ENCODE data around the gene FAM117A.
A peak's percentile ranks its signal among the peaks of the same experiment; 100 is the strongest.

Gene FAM117A

GRCh38 chr17:49741692-49742076 is 22.2 kb downstream of the FAM117A start:
- Mint-ChIP-seq H3K27ac (peak overlapping the region; percentile 100), H3K27me3 (no peaks in the 10 kb centered on the region), H3K4me3 (peak overlapping the region; percentile 92 to 94), H3K9me3 (no peaks in the 10 kb centered on the region), H3K36me3 (ENCODE audit: insufficient read depth) (peaks cover 48% of the 10 kb centered on the region), H3K4me1 (ENCODE audit: low read depth in 2 of 2) (peaks cover 78 to 82% of the 10 kb centered on the region in 2 donors)
- no peak for DNase-seq
- no peak for ATAC-seq (replicated peaks)

GRCh38 chr17:49741009-49741691 is 22.8 kb downstream of the FAM117A start:
- ATAC-seq (replicated peaks) (no peak), DNase-seq (no peak)
- peak overlapping the region; percentile 100 for H3K27ac Mint-ChIP-seq
- peaks cover 50% of the 10 kb centered on the region for H3K36me3 Mint-ChIP-seq (ENCODE audit: insufficient read depth)
- peak overlapping the region; percentile 92 to 94 for H3K4me3 Mint-ChIP-seq
- H3K4me1 Mint-ChIP-seq (ENCODE audit: low read depth in 2 of 2) = peaks cover 78 to 82% of the 10 kb centered on the region in 2 donors
- no peaks in the 10 kb centered on the region for H3K9me3 Mint-ChIP-seq
- no peaks in the 10 kb centered on the region for H3K27me3 Mint-ChIP-seq

GRCh38 chr17:49739641-49740271 is 24.2 kb downstream of the FAM117A start:
- Mint-ChIP-seq H3K36me3 (ENCODE audit: insufficient read depth) (peaks cover 48% of the 10 kb centered on the region), H3K27me3 (no peaks in the 10 kb centered on the region), H3K9me3 (no peaks in the 10 kb centered on the region), H3K4me3 (peak overlapping the region; percentile 92 to 94), H3K4me1 (ENCODE audit: low read depth in 2 of 2) (peaks cover 67 to 81% of the 10 kb centered on the region in 2 donors), H3K27ac (peak overlapping the region; percentile 100)
- ATAC-seq (replicated peaks) = peak; percentile 94
- peak; percentile 95 to 97 (median 96) for DNase-seq

GRCh38 chr17:49738456-49739163 is 25.3 kb downstream of the FAM117A start:
- ATAC-seq (replicated peaks) (peak; percentile 13), DNase-seq (no peak)
- Mint-ChIP-seq H3K4me1 (ENCODE audit: low read depth in 2 of 2) (peaks cover 69 to 84% of the 10 kb centered on the region in 2 donors), H3K9me3 (no peaks in the 10 kb centered on the region), H3K36me3 (ENCODE audit: insufficient read depth) (peaks cover 53% of the 10 kb centered on the region), H3K27me3 (no peaks in the 10 kb centered on the region), H3K27ac (peak overlapping the region; percentile 100), H3K4me3 (peak overlapping the region; percentile 92 to 94)

GRCh38 chr17:49734515-49735490 is 29.1 kb downstream of the FAM117A start:
- Mint-ChIP-seq H3K4me1 (ENCODE audit: low read depth in 2 of 2) (peaks cover 58 to 70% of the 10 kb centered on the region in 2 donors), H3K4me3 (no peak overlapping the region), H3K27ac (peak overlapping the region; percentile 100), H3K36me3 (ENCODE audit: insufficient read depth) (peaks cover 56% of the 10 kb centered on the region), H3K27me3 (no peaks in the 10 kb centered on the region), H3K9me3 (no peaks in the 10 kb centered on the region)
- no peak for ATAC-seq (replicated peaks)
- no peak for DNase-seq

- no peak overlapping the region for H3K4me3 Mint-ChIP-seq
- H3K36me3 Mint-ChIP-seq (ENCODE audit: insufficient read depth) = peaks cover 51% of the 10 kb centered on the region
- no peak for ATAC-seq (replicated peaks)
- no peaks in the 10 kb centered on the region for H3K27me3 Mint-ChIP-seq
- peaks cover 49 to 55% of the 10 kb centered on the region in 2 donors for H3K4me1 Mint-ChIP-seq (ENCODE audit: low read depth in 2 of 2)
- DNase-seq = no peak
- peak overlapping the region; percentile 78 to 79 for H3K27ac Mint-ChIP-seq
- no peaks in the 10 kb centered on the region for H3K9me3 Mint-ChIP-seq
Observed at GRCh38 chr17:49731435-49731831, 32.5 kb downstream of the FAM117A start.

GRCh38 chr17:49730785-49731434 is 33.0 kb downstream of the FAM117A start:
- ATAC-seq (replicated peaks) (no peak), DNase-seq (no peak)
- H3K36me3 Mint-ChIP-seq (ENCODE audit: insufficient read depth) = peaks cover 54% of the 10 kb centered on the region
- no peaks in the 10 kb centered on the region for H3K27me3 Mint-ChIP-seq
- H3K9me3 Mint-ChIP-seq = no peaks in the 10 kb centered on the region
- no peak overlapping the region for H3K4me3 Mint-ChIP-seq
- peaks cover 45 to 51% of the 10 kb centered on the region in 2 donors for H3K4me1 Mint-ChIP-seq (ENCODE audit: low read depth in 2 of 2)
- peak overlapping the region; percentile 78 to 79 for H3K27ac Mint-ChIP-seq

- DNase-seq (no peak), ATAC-seq (replicated peaks) (no peak)
- no peak overlapping the region for H3K4me3 Mint-ChIP-seq
- H3K4me1 Mint-ChIP-seq (ENCODE audit: low read depth in 2 of 2) = peaks cover 48 to 50% of the 10 kb centered on the region in 2 donors
- H3K36me3 Mint-ChIP-seq (ENCODE audit: insufficient read depth) = peaks cover 61% of the 10 kb centered on the region
- no peaks in the 10 kb centered on the region for H3K9me3 Mint-ChIP-seq
- H3K27me3 Mint-ChIP-seq = no peaks in the 10 kb centered on the region
- peak overlapping the region; percentile 78 to 79 for H3K27ac Mint-ChIP-seq
Observed at GRCh38 chr17:49730078-49730784, 33.7 kb downstream of the FAM117A start.

- Mint-ChIP-seq H3K4me1 (ENCODE audit: low read depth in 2 of 2) (peaks cover 51 to 55% of the 10 kb centered on the region in 2 donors), H3K9me3 (no peaks in the 10 kb centered on the region), H3K36me3 (ENCODE audit: insufficient read depth) (peaks cover 67% of the 10 kb centered on the region), H3K27ac (peak overlapping the region; percentile 78 to 79), H3K4me3 (peak overlapping the region; percentile 2 to 15), H3K27me3 (no peaks in the 10 kb centered on the region)
- ATAC-seq (replicated peaks) = no peak
- DNase-seq = no peak
Observed at GRCh38 chr17:49729069-49729468, 34.9 kb downstream of the FAM117A start.

GRCh38 chr17:49728425-49728824 is 35.5 kb downstream of the FAM117A start:
- Mint-ChIP-seq H3K9me3 (no peaks in the 10 kb centered on the region), H3K27ac (peak overlapping the region; percentile 78 to 79), H3K27me3 (no peaks in the 10 kb centered on the region), H3K4me1 (ENCODE audit: low read depth in 2 of 2) (peaks cover 57 to 61% of the 10 kb centered on the region in 2 donors), H3K36me3 (ENCODE audit: insufficient read depth) (peaks cover 64% of the 10 kb centered on the region), H3K4me3 (peak overlapping the region in 1 of 2 donors; percentile 21)
- ATAC-seq (replicated peaks) = no peak
- no peak for DNase-seq

GRCh38 chr17:49727380-49727779 is 36.6 kb downstream of the FAM117A start:
- Mint-ChIP-seq H3K27ac (peak overlapping the region; percentile 62 to 75), H3K36me3 (ENCODE audit: insufficient read depth) (peaks cover 61% of the 10 kb centered on the region), H3K9me3 (no peaks in the 10 kb centered on the region), H3K4me3 (no peak overlapping the region), H3K4me1 (ENCODE audit: low read depth in 2 of 2) (peaks cover 54 to 58% of the 10 kb centered on the region in 2 donors), H3K27me3 (no peaks in the 10 kb centered on the region)
- no peak for DNase-seq
- no peak for ATAC-seq (replicated peaks)

Measured in effector memory CD8-positive, alpha-beta T cell (primary cell).